ENCODE data around the gene TERF2IP. TPM values are rescaled to one million over a fixed set of nuclear protein-coding genes. Genes with fewer than 3 reads are reported as not detected.
A peak's percentile ranks its signal among the peaks of the same experiment; 100 is the strongest.

TERF2IP gene, protein sequence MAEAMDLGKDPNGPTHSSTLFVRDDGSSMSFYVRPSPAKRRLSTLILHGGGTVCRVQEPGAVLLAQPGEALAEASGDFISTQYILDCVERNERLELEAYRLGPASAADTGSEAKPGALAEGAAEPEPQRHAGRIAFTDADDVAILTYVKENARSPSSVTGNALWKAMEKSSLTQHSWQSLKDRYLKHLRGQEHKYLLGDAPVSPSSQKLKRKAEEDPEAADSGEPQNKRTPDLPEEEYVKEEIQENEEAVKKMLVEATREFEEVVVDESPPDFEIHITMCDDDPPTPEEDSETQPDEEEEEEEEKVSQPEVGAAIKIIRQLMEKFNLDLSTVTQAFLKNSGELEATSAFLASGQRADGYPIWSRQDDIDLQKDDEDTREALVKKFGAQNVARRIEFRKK
- 10 to 100 TPM; 22.5 to 30.0 TPM for total RNA-seq
- long read RNA-seq, transcript TERF2IP-201 (3 exons, 2,118 nt): major isoform, 81 of 88 reads
- long read RNA-seq, partial matches to known transcripts: 1 of 88 reads
- long read RNA-seq, other reads (novel, unspliced or antisense): 6 of 88 reads

DNA sequence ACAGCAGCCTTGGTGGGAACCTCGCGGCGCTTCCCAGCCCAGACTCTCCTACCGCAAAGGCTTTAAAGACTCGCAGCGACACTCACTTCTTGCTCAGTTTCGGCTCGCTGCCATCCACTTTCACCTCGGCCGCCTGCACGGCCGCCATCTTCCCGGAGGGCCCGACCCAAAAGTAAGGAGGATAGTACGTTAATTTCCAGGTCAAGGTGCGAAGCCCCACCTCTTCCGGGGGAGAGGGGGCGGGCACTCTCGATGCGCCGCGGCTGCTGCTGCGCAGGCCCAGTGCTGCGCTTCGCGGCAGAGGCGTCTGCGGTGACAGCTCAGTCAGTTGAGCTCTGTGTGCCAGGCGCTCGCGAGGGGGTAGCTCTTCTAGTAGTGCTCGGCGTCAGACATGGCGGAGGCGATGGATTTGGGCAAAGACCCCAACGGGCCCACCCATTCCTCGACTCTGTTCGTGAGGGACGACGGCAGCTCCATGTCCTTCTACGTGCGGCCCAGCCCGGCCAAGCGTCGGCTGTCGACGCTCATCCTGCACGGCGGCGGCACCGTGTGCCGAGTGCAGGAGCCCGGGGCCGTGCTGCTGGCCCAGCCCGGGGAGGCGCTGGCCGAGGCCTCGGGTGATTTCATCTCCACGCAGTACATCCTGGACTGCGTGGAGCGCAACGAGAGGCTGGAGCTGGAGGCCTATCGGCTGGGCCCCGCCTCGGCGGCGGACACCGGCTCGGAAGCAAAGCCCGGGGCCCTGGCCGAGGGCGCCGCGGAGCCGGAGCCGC, at the start of gene TERF2IP, which contains the start of gene KARS1:
Gene TERF2IP, plus strand, starts transcription at position 282 of the 773 bp plus-strand sequence. Its CDS starts 110 bp downstream, at position 392.
Gene KARS1, minus strand, starts transcription at position 174 of the 773 bp plus-strand sequence. Its CDS starts 26 bp downstream, at position 148.
- peak; percentile 93 to 95 for DNase-seq
- ATAC-seq: peak; percentile 95
- intact Hi-C loops (cut with DNase I, micrococcal nuclease): no loop called here

DNA sequence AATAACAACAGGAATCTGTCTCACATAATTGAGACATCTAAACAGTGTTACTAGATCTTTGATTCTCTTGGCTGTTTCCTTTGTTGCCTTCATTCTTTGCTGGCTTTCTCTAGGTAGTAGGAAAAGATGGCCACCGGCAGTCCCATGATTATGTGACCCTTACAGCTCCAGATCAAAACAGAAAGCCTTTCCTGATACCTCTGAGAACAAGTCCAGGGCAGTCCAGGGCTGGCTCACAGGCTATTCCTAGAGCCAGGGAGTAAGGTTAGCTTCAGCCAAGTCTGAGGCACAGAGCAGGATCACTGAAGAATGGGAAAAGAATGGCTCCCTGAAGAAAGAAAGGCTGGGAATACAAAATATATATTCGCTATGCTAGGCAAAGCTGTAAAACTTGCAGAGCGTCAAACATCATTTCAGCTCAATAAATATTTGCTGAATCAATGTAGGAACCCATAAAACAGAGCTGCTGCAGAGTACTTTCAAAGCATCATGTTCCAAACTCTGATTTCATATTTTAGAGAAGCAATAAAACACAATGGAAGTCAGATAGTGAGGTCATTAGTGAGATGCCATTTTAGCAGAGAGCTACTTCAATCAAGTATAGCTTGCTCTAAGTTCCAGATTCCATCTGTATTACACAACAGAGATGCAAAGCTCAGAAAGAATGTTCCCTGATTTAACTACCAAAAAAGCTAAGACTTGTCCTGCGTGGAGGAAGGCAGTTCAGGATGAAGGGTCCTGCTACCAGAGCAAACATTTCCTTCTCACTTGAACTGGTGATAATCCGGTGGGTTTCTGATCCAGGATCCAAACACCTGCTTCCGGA, 47.9 kb upstream of the TERF2IP start:
- intact Hi-C loops (cut with DNase I, micrococcal nuclease): no loop called here
- ATAC-seq: peak; percentile 62
- DNase-seq: no peak

DNA sequence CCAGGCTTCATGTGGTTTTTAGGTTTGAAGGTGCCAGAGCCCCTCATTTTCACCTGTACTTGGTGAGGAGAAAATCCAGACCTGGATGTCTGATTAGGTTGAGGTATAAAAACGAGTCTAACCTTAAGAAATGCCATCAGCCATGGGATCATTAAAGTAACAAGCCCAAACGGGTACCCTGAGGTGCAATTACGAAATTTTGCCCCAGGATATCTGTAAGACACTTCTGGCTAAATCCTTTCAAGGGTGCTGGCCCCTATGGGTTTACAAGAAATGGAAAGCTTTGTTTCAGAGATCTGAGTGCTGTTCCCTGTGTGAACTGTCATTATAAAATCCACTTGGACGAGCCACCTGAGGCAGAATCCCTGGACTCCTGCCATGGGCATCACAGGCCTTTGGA, 44.3 kb upstream of the TERF2IP start:
- ATAC-seq (no peak), DNase-seq (no peak)
- intact Hi-C loops (cut with DNase I, micrococcal nuclease): no loop called here

DNA sequence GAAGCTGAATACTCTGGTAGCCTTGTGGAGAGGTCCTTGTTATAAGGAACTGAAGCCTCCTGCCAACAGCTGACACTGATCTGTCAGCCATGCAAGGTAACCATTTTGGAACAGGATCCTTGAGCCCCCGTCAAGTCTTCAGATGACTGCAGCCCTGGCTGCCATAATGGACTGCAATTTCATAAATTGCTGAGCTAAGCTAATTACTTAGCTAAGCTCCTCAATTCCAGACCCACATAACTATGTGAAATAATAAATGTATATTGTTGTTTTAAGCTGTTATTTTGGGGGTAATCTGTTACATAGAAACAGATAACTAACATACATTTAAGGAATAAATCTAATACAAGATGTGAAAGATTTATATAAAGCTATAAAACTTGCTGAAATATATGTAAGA, 41.1 kb upstream of the TERF2IP start:
- intact Hi-C loops (cut with DNase I, micrococcal nuclease): no loop called here
- no peak for DNase-seq
- ATAC-seq: no peak

DNA sequence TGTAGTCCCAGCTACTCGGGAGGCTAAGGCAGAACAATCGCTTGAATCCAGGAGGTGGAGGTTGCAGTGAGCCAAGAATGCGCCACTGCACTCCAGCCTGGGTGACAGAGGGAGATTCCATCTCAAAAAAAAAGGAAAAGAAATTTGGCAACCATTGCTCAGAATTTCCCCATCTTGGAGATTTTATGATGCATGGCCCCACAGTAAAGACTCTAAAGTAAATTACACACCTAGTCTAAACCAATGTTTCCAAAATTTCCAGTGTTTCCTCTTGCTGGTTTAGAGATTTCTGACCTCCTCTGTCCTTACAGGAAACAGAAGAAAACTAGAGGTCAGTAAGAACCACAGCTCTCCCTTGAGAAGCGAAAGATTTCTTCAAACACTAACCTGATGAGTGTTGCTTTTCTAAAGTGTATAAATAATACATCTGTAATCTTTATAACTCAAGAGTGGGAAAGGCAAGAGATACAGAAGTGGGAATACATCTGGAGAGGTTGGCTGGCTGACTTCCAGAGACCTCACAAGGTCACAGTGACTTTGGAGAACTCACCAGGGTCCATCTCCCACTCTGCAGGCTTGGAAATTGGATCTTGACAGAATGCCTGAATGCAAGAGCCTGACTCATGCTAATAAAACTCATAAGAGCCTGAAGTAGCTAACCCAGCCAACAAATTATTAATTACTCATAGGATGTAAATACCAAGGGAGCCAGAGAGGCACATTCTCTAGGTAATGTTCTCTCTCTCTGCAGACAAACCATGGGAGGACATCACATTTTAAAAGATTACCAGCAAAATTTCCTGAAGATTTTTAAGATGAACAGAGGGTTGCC, 33.3 kb upstream of the TERF2IP start:
- ATAC-seq (no peak), DNase-seq (no peak)
- intact Hi-C loops (cut with DNase I, micrococcal nuclease): no loop called here

DNA sequence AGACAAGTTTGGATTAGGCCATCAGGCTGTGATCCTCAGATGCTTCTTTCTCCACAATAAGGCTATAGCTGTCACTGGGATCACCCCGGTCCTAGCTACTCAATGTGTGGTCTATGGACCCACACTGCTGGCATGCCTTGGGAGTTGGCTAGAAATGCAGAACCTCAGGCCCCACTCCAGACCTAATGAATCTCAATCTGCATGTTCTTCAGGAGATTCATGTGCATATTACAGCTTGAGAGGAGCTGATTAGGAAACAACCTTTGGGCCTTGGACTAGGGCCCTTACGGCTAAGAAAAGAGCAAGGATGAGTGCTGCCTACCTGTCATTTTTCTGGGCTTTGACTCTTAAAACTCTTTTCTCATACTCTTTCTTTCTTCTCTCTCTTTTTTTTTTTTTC, 32.0 kb upstream of the TERF2IP start:
- ATAC-seq (no peak), DNase-seq (no peak)
- intact Hi-C loops (cut with DNase I, micrococcal nuclease): no loop called here

DNA sequence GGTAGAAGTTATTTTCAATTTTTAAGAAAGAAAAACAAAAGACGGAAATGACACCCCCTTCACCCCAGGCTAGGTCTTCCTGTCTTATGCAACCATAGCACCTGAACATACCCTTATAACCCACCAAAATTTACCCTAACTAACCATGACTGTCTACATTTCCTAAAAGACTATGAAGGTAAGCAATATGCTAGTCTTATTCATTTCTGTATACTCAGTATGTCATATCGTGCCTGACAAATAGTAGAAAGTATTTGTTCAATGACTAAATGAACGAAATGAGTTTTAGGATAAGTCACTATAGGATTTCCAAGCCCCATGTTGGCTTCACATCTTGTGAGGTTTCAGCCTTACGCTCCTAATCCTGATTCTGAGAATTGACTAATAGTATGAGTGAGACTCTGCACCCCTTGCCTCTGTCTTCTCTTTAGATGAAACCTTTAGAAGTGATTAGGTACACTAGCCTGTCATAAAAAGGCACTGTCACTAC, 31.0 kb upstream of the TERF2IP start:
- ATAC-seq (no peak), DNase-seq (no peak)
- intact Hi-C loops (cut with DNase I, micrococcal nuclease): no loop called here

DNA sequence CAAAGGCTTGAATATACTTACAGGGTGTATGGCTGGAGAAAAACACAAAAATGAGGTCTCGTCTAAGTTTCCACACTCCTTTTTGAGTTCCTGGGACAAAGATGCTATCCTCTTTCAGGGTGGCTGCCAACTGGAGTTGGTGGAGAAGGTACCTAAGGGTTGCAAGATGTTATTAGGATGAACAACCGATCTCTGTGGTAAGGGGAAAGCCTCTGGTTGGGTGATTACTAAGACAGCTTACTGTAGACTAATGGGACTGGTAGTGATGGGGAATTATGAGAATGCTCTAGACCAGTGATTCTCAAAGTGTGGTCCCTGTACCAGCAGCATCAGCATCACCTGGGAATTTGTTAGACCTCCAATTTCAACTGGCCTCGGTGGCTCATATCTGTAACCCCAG, 30.5 kb upstream of the TERF2IP start:
- intact Hi-C loops (cut with DNase I, micrococcal nuclease): no loop called here
- DNase-seq (no peak), ATAC-seq (no peak)

DNA sequence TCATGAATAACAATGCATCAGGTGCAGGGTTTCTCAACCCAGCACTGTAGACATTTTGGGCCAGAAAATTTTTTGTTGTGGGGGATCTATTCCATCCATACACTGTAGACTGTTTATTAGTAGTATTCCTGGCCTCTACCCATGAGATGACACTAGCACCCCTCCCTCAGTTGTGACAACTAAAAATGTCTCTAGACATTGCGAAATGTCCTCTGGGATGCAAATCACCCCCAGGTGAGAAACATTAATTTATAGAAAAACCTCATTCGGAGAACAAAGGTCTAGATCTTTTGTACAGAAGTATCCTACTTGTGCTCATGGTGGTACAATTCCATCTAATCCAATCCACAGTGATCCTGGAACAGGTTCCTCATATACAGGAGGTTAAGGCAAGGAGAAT, 28.8 kb upstream of the TERF2IP start:
- ATAC-seq (no peak), DNase-seq (no peak)
- intact Hi-C loops (cut with DNase I, micrococcal nuclease): no loop called here

DNA sequence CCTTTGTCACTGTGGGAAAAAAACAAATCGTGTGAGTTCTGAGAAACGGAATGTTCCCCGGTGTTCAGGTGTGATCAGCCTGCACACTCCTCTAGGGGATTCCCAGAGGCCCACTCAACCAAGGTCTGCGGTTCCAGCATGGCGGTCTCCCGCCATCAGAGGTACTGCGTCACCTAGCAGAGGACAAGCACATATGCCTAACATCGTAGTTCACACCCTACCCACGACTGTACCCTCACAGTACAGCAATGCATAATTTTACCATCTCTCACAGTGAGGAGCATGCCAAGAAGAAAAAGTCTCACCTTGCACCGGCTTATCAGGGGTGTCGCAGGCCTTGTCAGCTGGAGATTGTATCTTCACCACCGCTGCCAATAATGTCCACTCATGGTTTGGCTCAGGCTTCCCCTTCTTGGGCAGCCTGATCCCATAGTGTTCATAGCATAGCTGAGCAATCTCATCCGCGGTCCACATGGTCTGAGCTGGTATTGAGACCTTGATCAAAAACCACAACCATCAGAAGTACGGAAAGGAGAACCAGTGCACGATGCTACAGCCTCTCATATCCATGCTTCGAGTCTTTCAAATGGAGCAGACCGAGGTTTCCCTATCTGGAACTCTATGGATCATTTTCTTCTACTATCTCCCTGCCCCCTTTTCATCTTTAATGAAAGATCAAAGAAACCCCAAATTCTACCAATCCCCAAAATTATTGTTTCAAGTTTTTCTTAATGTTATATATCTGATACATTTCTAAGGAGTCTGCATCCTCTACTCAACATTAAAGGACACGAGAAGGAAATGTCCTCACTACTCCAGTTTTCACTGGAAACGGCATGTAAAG, 27.0 kb upstream of the TERF2IP start:
- DNase-seq (no peak), ATAC-seq (no peak)
- intact Hi-C loops (cut with DNase I, micrococcal nuclease): loop anchor here in 1 of 2 donors (5.0 kb wide), 1 partner anchor 53 kb away; the partner anchor contains the start of gene GABARAPL2

DNA sequence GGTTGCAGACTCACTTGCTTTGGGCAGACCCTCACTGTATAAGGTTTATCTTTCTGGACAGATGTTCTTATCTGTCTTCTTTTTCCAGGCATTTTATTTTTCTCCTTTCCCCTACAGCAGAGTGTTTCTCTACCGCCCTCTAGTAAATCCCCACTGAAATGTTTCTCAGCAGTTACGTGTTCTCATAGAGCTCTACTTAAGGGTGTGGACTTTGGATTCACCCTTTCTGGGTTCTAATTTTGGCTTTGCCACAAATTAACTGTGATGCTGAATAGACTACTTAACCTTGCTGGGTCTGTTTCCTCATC, 26.4 kb upstream of the TERF2IP start:
- intact Hi-C loops (cut with DNase I, micrococcal nuclease): loop anchor here in 1 of 2 donors (5.0 kb wide), 1 partner anchor 54 kb away; the partner anchor contains the start of gene GABARAPL2

DNA sequence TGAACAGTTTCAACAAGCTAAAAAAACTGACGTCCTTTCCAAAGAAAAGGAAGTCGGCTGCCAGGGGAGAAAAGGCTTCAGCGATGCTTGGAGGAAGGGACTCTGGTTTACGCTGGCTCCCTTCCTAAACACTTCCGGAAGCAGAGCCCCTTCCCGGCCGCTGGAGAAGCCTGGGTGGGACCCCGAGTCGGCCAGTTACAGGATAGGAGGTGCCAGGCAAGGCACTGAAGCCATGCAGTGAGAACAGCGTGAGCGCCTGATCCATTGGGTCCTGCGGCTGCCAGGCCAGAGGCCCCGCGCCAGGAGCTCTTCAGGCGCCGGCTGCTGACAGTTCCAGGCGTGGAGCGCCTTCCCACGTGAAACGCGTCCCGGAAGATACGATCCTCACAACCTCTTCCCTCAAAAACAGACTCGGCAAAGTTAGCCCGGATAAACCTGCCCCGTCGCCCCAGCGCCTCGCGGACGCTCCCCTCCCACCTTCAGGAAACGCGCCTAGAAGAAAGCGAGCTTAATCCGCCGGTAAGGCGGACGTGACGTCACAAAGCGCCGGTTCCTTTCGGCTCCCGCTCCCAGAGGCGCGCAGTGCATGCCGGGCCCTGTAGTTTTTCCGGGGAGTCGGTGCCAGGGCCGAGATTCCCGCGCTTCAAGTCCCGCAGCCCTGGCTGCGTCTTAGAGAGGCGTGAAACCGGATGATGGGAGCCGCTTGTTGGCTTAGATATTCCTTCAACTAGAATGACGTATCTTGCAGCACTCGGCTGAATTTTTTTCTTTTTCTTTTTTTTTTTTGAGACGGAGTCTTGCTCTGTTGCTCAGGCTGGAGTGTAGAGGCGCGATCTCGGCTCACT, 24.6 kb upstream of the TERF2IP start, which contains the start of gene ADAT1:
Gene ADAT1, minus strand, starts transcription at position 521 of the 845 bp plus-strand sequence. CDS start 2,482 bp downstream, outside the sequence.
- intact Hi-C loops (cut with DNase I, micrococcal nuclease): loop anchor here in 1 of 2 donors (5.0 kb wide), 1 partner anchor 56 kb away; the partner anchor contains the start of gene GABARAPL2
- peak; percentile 92 for ATAC-seq
- peak; percentile 98 to 100 for DNase-seq

More for the DNA sequence above, 26.4 kb upstream of the TERF2IP start:
- ATAC-seq: peak; percentile 22
- no peak for DNase-seq

DNA sequence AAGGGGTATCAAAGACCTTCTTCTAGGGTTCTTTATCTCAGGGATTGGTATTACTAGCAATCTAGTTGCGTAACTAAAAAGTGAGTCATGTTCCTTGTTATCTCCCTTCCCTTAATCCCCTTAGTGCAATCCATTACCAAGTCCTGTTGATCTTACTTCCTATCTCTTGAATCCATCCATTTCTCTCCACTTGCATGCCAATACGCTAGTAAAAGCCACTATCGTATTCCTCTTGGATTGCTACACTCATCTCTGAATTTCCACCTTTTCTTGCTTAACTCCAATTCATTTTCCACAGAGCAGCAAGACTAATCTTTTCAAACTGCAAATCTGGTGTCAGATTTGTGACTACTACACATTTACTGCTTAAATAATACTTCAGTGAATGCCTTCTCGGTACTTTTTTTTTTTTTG, 22.6 kb upstream of the TERF2IP start:
- intact Hi-C loops (cut with DNase I, micrococcal nuclease): loop anchor here in 1 of 2 donors (5.0 kb wide), 1 partner anchor 58 kb away; the partner anchor contains the start of gene GABARAPL2
- ATAC-seq: no peak
- DNase-seq: no peak

DNA sequence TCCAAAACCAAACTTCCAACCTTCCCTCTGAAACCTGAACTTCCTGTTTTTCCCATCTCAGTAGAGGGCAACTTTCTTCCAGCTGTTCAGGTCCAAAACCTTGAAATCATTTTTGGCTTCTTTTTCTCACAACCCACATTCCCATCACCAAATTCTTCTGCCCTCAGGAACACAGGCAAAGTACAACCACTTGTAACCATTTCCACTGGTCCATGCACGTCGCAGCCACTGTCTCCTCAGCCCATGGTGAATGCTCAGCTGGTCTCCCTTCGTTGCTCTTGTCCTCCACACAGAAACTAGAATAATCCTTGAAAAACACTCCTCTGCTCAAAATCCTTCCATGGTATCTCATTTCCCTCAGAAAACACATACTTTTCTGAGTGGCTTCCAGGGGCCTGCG, 20.8 kb upstream of the TERF2IP start:
- intact Hi-C loops (cut with DNase I, micrococcal nuclease): no loop called here
- ATAC-seq (no peak), DNase-seq (no peak)

DNA sequence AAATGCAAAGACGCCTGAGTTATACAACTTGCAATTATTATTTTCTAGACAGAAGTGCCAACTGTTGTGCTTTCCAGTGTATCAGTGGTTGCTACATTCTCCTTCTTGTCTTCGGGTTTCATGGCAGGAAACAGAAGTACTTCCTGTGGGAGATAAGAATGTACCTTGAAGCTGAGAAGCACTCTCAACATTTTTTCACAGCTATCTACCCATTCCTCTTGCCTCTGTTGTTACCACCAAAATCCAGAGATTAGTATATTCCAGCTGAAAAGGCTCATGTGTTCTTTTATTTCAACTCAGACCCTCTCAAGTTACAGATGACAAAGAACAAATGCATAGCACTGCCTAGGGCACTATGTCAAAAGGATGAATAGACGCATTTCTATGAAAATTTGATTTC, 19.7 kb upstream of the TERF2IP start:
- DNase-seq (no peak), ATAC-seq (no peak)
- intact Hi-C loops (cut with DNase I, micrococcal nuclease): no loop called here

DNA sequence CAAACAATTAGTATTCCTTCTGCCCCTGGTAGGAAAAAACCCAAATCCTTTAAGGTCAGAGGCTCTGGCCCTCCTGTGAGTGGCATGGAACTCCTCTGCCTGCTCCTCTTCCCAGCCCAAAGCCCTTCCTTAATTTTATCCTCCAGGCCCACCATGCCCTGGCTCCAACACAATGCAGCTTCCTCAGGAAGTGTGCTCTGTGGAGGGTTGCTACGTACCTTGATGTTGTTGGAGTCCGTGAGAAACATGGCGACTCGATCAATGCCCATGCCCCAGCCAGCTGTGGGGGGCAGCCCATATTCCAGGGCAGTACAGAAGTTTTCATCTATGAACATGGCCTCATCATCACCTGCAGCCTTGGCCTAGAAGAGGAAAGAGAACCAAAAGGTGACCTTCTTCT, 19.2 kb upstream of the TERF2IP start:
- DNase-seq (no peak), ATAC-seq (no peak)
- intact Hi-C loops (cut with DNase I, micrococcal nuclease): no loop called here

Measured in left colon (tissue), 2 donors.